Measurements from ENCODE around the gene PDGFA.

The PDGFA gene

DNA sequence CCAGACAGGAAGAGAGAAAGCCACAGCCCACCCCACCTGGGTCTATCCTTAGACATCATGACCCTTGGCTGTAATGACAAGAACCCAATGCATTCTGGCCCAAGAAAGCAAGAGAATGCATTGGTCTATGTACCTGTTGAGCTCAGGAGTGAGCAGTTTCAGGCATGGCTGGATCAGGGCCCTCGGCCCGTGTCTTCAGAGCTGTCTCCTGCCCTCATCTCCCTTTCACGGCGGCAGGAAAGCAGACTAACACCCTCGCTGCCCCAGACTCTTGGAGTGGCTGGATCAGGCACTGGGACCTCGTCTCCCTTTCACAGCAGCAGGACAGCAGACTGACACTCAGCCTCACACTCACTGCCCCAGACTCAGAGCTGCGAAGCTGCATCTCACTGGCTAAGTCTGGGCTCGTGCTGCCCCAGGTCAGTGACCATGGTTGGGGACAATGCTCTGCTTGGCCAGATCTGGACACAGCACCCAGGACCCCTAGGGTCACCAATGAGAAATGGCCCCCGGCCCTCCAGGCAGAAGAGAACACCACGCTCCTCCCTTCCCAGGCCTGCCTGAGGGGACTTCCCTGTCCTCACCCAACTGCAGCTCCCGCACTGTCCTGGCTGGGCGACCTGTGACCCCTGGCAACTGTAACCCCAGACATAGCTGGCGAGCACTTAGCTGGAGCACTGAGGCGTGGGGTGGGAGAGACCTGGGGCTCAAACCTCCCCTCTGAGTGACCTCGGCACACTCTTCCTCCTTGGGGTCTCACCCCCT lies 12.9 kb upstream of the PDGFA start:
- H3K36me3 ChIP-seq (ENCODE audit: control insufficient read depth, low read length): no peaks in the 10 kb centered on the region
- no peaks in the 10 kb centered on the region for H3K27me3 ChIP-seq (ENCODE audit: control insufficient read depth, low read length)
- no peak overlapping the region for H3K4me2 ChIP-seq (ENCODE audit: low read length)
- H3K27ac ChIP-seq (ENCODE audit: low read depth, low read length): no peak overlapping the region
- no peaks in the 10 kb centered on the region for H3K9me3 ChIP-seq (ENCODE audit: control insufficient read depth, insufficient read depth, low read length)
- TF ChIP-seq, protein P1, sequence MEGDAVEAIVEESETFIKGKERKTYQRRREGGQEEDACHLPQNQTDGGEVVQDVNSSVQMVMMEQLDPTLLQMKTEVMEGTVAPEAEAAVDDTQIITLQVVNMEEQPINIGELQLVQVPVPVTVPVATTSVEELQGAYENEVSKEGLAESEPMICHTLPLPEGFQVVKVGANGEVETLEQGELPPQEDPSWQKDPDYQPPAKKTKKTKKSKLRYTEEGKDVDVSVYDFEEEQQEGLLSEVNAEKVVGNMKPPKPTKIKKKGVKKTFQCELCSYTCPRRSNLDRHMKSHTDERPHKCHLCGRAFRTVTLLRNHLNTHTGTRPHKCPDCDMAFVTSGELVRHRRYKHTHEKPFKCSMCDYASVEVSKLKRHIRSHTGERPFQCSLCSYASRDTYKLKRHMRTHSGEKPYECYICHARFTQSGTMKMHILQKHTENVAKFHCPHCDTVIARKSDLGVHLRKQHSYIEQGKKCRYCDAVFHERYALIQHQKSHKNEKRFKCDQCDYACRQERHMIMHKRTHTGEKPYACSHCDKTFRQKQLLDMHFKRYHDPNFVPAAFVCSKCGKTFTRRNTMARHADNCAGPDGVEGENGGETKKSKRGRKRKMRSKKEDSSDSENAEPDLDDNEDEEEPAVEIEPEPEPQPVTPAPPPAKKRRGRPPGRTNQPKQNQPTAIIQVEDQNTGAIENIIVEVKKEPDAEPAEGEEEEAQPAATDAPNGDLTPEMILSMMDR (IDR thresholded peaks at IDR 0.05; ENCODE audit: low read depth, low read length, poor library complexity, severe bottlenecking): no peak
- TF ChIP-seq EZH2phosphoT487 (IDR thresholded peaks at IDR 0.05; ENCODE audit: borderline replicate concordance, low read length): no peak
- H4K20me1 ChIP-seq (ENCODE audit: control insufficient read depth, insufficient read depth, low read depth, low read length): no peaks in the 10 kb centered on the region
- no peaks in the 10 kb centered on the region for H3K4me1 ChIP-seq (ENCODE audit: control insufficient read depth, low read length)
- no peaks in the 10 kb centered on the region for H3F3A ChIP-seq (ENCODE audit: control insufficient read depth, insufficient read depth)
- H3K79me2 ChIP-seq (ENCODE audit: control insufficient read depth, low read length): no peaks in the 10 kb centered on the region
- H3K9me2 ChIP-seq (replicated peaks; ENCODE audit: control insufficient read depth, low read length): no peaks in the 10 kb centered on the region
- no peak overlapping the region for H3K4me3 ChIP-seq (ENCODE audit: low read length)

GRCh38 chr7:531777-532176 lies 12.1 kb upstream of the PDGFA start:
- no peaks in the 10 kb centered on the region for H3K4me1 ChIP-seq (ENCODE audit: control insufficient read depth, low read length)
- H3K4me2 ChIP-seq (ENCODE audit: low read length): no peak overlapping the region
- no peaks in the 10 kb centered on the region for H3K36me3 ChIP-seq (ENCODE audit: control insufficient read depth, low read length)
- no peaks in the 10 kb centered on the region for H3K9me2 ChIP-seq (replicated peaks; ENCODE audit: control insufficient read depth, low read length)
- TF ChIP-seq, protein P1 (IDR thresholded peaks at IDR 0.05; ENCODE audit: low read depth, low read length, poor library complexity, severe bottlenecking): no peak
- TF ChIP-seq EZH2phosphoT487 (IDR thresholded peaks at IDR 0.05; ENCODE audit: borderline replicate concordance, low read length): no peak
- H3K27me3 ChIP-seq (ENCODE audit: control insufficient read depth, low read length): no peaks in the 10 kb centered on the region
- H3K4me3 ChIP-seq (ENCODE audit: low read length): no peak overlapping the region
- H3F3A ChIP-seq (ENCODE audit: control insufficient read depth, insufficient read depth): no peaks in the 10 kb centered on the region
- H3K9me3 ChIP-seq (ENCODE audit: control insufficient read depth, insufficient read depth, low read length): no peaks in the 10 kb centered on the region
- no peak overlapping the region for H3K27ac ChIP-seq (ENCODE audit: low read depth, low read length)
- H3K79me2 ChIP-seq (ENCODE audit: control insufficient read depth, low read length): no peaks in the 10 kb centered on the region
- H4K20me1 ChIP-seq (ENCODE audit: control insufficient read depth, insufficient read depth, low read depth, low read length): no peaks in the 10 kb centered on the region

DNA sequence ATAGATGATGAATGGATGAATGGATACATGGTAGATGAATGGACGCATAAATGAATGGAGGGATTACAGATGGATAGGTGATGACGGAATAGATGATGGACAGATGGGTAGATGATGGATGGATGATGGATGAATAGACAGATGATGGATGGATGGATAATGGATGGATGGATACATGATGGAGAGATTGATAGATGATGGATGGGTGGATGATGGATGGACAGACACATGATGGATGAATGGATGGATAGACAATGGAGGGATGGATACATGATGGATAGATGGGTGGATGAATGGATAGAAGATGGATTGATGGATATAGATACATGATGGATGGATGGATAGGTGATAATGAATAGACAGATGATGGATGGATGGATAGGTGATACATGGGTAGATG lies 8.8 kb upstream of the PDGFA start:
- Histone ChIP-seq H3K4me2 (ENCODE audit: low read length) (no peak overlapping the region), H3K36me3 (ENCODE audit: control insufficient read depth, low read length) (no peaks in the 10 kb centered on the region), H4K20me1 (ENCODE audit: control insufficient read depth, insufficient read depth, low read depth, low read length) (no peaks in the 10 kb centered on the region), H3F3A (ENCODE audit: control insufficient read depth, insufficient read depth) (no peaks in the 10 kb centered on the region), H3K4me3 (ENCODE audit: low read length) (no peak overlapping the region), H3K9me3 (ENCODE audit: control insufficient read depth, insufficient read depth, low read length) (no peaks in the 10 kb centered on the region), H3K27ac (ENCODE audit: low read depth, low read length) (no peak overlapping the region), H3K79me2 (ENCODE audit: control insufficient read depth, low read length) (no peaks in the 10 kb centered on the region), H3K4me1 (ENCODE audit: control insufficient read depth, low read length) (no peaks in the 10 kb centered on the region), H3K27me3 (ENCODE audit: control insufficient read depth, low read length) (no peaks in the 10 kb centered on the region), H3K9me2 (replicated peaks; ENCODE audit: control insufficient read depth, low read length) (no peaks in the 10 kb centered on the region)
- TF ChIP-seq, protein P1 (IDR thresholded peaks at IDR 0.05; ENCODE audit: low read depth, low read length, poor library complexity, severe bottlenecking): no peak
- TF ChIP-seq EZH2phosphoT487 (IDR thresholded peaks at IDR 0.05; ENCODE audit: borderline replicate concordance, low read length): no peak

All from DOHH2 (cell line).